A673 (cell line): ENCODE data around the gene RPF1. TPM values are rescaled to one million over a fixed set of nuclear protein-coding genes. Genes with fewer than 3 reads are reported as not detected.

ENCODE experiments used
- BruUV-seq: library from RNA; stranded (reverse); fragments of 400-500 nt; replicated peaks from 2 replicates; lab custom pipeline; 2021; lab: Mats Ljungman, UMichigan
- CTCF ChIA-PET: fragments of 300-600 bp; sonication (Branson Sonifier 250); formaldehyde crosslinking; loops from one replicate; lab custom pipeline; 2022; ENCODE audit warnings: antibody characterized with exemption; lab: Charles Lee
- POLR2A ChIA-PET: fragments of 300-600 bp; sonication (Branson Sonifier 250); formaldehyde crosslinking; loops from one replicate; lab custom pipeline; 2022; ENCODE audit warnings: antibody characterized with exemption; ENCODE audit not compliant: low non-redundant PET; lab: Charles Lee
- DNase-seq: peaks from one replicate; pipeline ENCODE4 v3.0.0-alpha.2; 2015; ENCODE audit warnings: low spot score
- H3K27ac ChIP-seq: fragments of 200-600 bp; sonication (generic); 2 replicates; pipeline ENCODE4 v1.5.1; 2016; ENCODE audit warnings: mixed run types, low read depth, mild to moderate bottlenecking, mixed read lengths, antibody characterized with exemption, low read length; ENCODE audit not compliant: poor library complexity, severe bottlenecking
- H3K27me3 ChIP-seq: fragments of 200-600 bp; sonication (generic); replicated peaks from 2 replicates; pipeline ENCODE4 v1.6.1; 2017; ENCODE audit warnings: mixed run types, low read depth, mild to moderate bottlenecking, mixed read lengths, antibody characterized with exemption, low read length; ENCODE audit not compliant: insufficient read depth, poor library complexity
- H3K36me3 ChIP-seq: fragments of 200-600 bp; sonication (generic); 2 replicates; pipeline ENCODE4 v1.6.1; 2016; ENCODE audit warnings: mixed run types, mild to moderate bottlenecking, mixed read lengths, antibody characterized with exemption, low read length; ENCODE audit not compliant: insufficient read depth, poor library complexity, severe bottlenecking
- H3K4me1 ChIP-seq: fragments of 200-600 bp; sonication (generic); 2 replicates; pipeline ENCODE4 v1.6.1; 2017; ENCODE audit warnings: mixed run types, mild to moderate bottlenecking, mixed read lengths, antibody characterized with exemption, low read length; ENCODE audit not compliant: insufficient read depth, poor library complexity, severe bottlenecking
- H3K4me3 ChIP-seq: fragments of 200-600 bp; sonication (generic); 2 replicates; pipeline ENCODE4 v1.5.1; 2016; ENCODE audit warnings: low read depth, mixed run types, mild to moderate bottlenecking, mixed read lengths, low read length; ENCODE audit not compliant: poor library complexity, severe bottlenecking
- H3K9me3 ChIP-seq: fragments of 200-600 bp; sonication (generic); 2 replicates; pipeline ENCODE4 v1.6.1; 2016; ENCODE audit warnings: mixed run types, low read depth, mild to moderate bottlenecking, mixed read lengths, antibody characterized with exemption, low read length; ENCODE audit not compliant: poor library complexity, severe bottlenecking
- CTCF ChIP-seq: fragments of 300-800, 200-600 bp; sonication (generic); conservative IDR thresholded peaks from 2 replicates; pipeline ENCODE4 v1.5.1; 2017; ENCODE audit warnings: low read depth, mild to moderate bottlenecking, antibody characterized with exemption, low read length, moderate library complexity, mixed read lengths
- EZH2 ChIP-seq: fragments of 200-600 bp; sonication (generic); IDR thresholded peaks from 2 replicates; pipeline ENCODE4 v1.6.1; 2017; ENCODE audit warnings: borderline replicate concordance, low read depth, mild to moderate bottlenecking, mixed read lengths, antibody characterized with exemption, low read length; ENCODE audit not compliant: poor library complexity, severe bottlenecking
- intact Hi-C: fragments of 100-400 bp; cut with micrococcal nuclease; formaldehyde crosslinking; loops from one replicate; pipeline ENCODE4 v1.10.0; 2022; ENCODE audit not compliant: unreplicated experiment
- total RNA-seq: library from RNA; stranded (reverse); gene quantifications from 2 replicates; pipeline ENCODE4 v1.2.3, GENCODE V29; 2021

RPF1 gene
- total RNA-seq, 1 experiment from 2014 or later, result 56.7 TPM

- ChIA-PET CTCF (no interaction called here), POLR2A (no interaction called here)
- TF ChIP-seq EZH2 (no peak), CTCF (no peak)
- DNase-seq, result no peak
- Histone ChIP-seq H3K27ac (no peak overlapping the region), H3K27me3 (peaks cover 12% of the 10 kb centered on the region), H3K4me1 (no peaks in the 10 kb centered on the region), H3K4me3 (no peak overlapping the region), H3K9me3 (no peaks in the 10 kb centered on the region), H3K36me3 (no peaks in the 10 kb centered on the region)
- intact Hi-C loops, result no loop called here
- no TSS peak for BruUV-seq
Measured at GRCh38 chr1:84450910-84451309, 28.2 kb upstream of the RPF1 start.

- CTCF ChIA-PET, result no interaction called here
- DNase-seq, result no peak
- BruUV-seq, result no TSS peak
- Histone ChIP-seq H3K9me3 (no peaks in the 10 kb centered on the region), H3K36me3 (no peaks in the 10 kb centered on the region), H3K27me3 (peaks cover 19% of the 10 kb centered on the region), H3K27ac (no peak overlapping the region), H3K4me3 (no peak overlapping the region), H3K4me1 (no peaks in the 10 kb centered on the region)
- POLR2A ChIA-PET, result no interaction called here
- intact Hi-C loops, result no loop called here
- TF ChIP-seq CTCF, result no peak
- no peak for TF ChIP-seq EZH2
Measured at GRCh38 chr1:84452436-84452835, 26.6 kb upstream of the RPF1 start.

GRCh38 chr1:84462118-84462517, 16.9 kb upstream of the RPF1 start:
- TF ChIP-seq EZH2 (no peak), CTCF (no peak)
- peaks cover 36% of the 10 kb centered on the region for H3K27me3 ChIP-seq
- no peaks in the 10 kb centered on the region for H3K9me3 ChIP-seq
- ChIA-PET POLR2A (no interaction called here), CTCF (no interaction called here)
- no peaks in the 10 kb centered on the region for H3K36me3 ChIP-seq
- DNase-seq, result no peak
- no peaks in the 10 kb centered on the region for H3K4me1 ChIP-seq
- no peak overlapping the region for H3K4me3 ChIP-seq
- intact Hi-C loops, result no loop called here
- BruUV-seq, result no TSS peak
- no peak overlapping the region for H3K27ac ChIP-seq
